Uterine smooth muscle cell (primary cell): ENCODE data around the gene CDC16. TPM values are rescaled to one million over a fixed set of nuclear protein-coding genes. Genes with fewer than 3 reads are reported as not detected.

ENCODE experiments used
- total RNA-seq: library from RNA; depleted of rRNA; stranded (reverse); fragments of >200 nt; gene quantifications from 2 replicates; pipeline ENCODE4 v1.2.3, GENCODE V29; 2014

Gene CDC16
- total RNA-seq, result 57.2 and 62.6 TPM in 2 replicates

GRCh38 chr13:114234645-114235421 is at the start of gene CDC16:
CDC16 (plus strand) TSS chr13:114234897; CDS start chr13:114235085, 188 bp downstream.

GRCh38 chr13:114281351-114282040 is 46.8 kb downstream of the CDC16 start, which contains the start of gene UPF3A:
UPF3A (plus strand) TSS chr13:114281601; CDS start chr13:114281640, 39 bp downstream.

GRCh38 chr13:114314074-114314912 is 79.6 kb downstream of the CDC16 start, which contains the start of gene CHAMP1:
CHAMP1 (plus strand) TSS chr13:114314503; CDS start chr13:114323843, 9,340 bp downstream.

Other genes starting within 250 kb of the CDC16 start
- 23.9 and 33.2 TPM in 2 replicates for gene RASA3, start 102.3 kb upstream of the CDC16 start, total RNA-seq
- gene CFAP97D2, start 55.6 kb upstream of the CDC16 start, total RNA-seq, result not detected in 2 replicates
- 23.5 and 41.1 TPM in 2 replicates for gene UPF3A, start 46.7 kb downstream of the CDC16 start, total RNA-seq
- gene CHAMP1, start 79.6 kb downstream of the CDC16 start, total RNA-seq, result 16.0 and 25.5 TPM in 2 replicates